Medulla oblongata (tissue), 1 donor: ENCODE measurements around the gene IL9.

Experiments used
- DNase-seq: peaks from one replicate; pipeline ENCODE4 v3.0.0-alpha.2; 2015; ENCODE audit errors: extremely low spot score

IL9 gene

GRCh38 chr5:135895474-135896006 lies at the start of gene IL9:
TSS of gene IL9 (minus strand) at chr5:135895841. CDS start at chr5:135895816, 25 bp downstream.
- DNase-seq = no peak

- DNase-seq = peak; percentile 89
Measured at GRCh38 chr5:135944967-135945560, 49.4 kb upstream of the IL9 start.

GRCh38 chr5:135944564-135944963 lies 48.9 kb upstream of the IL9 start:
- no peak for DNase-seq

GRCh38 chr5:135942202-135942771 lies 46.6 kb upstream of the IL9 start:
- DNase-seq = no peak

- no peak for DNase-seq
Measured at GRCh38 chr5:135941711-135942110, 46.1 kb upstream of the IL9 start.

GRCh38 chr5:135937245-135937911 lies 41.7 kb upstream of the IL9 start:
- no peak for DNase-seq

GRCh38 chr5:135934939-135935338 lies 39.3 kb upstream of the IL9 start:
- DNase-seq = no peak

GRCh38 chr5:135930949-135931295 lies 35.3 kb upstream of the IL9 start:
- DNase-seq = no peak

GRCh38 chr5:135930029-135930948 lies 34.6 kb upstream of the IL9 start:
- DNase-seq = no peak

- no peak for DNase-seq
Measured at GRCh38 chr5:135921388-135921787, 25.7 kb upstream of the IL9 start.

- no peak for DNase-seq
Measured at GRCh38 chr5:135920199-135920598, 24.6 kb upstream of the IL9 start.

GRCh38 chr5:135916638-135917263 lies 21.1 kb upstream of the IL9 start:
- no peak for DNase-seq

- DNase-seq = no peak
Measured at GRCh38 chr5:135915466-135916001, 19.9 kb upstream of the IL9 start.

GRCh38 chr5:135913713-135914626 lies 18.3 kb upstream of the IL9 start:
- DNase-seq = no peak

- DNase-seq = no peak
Measured at GRCh38 chr5:135905144-135905543, 9.5 kb upstream of the IL9 start.

- no peak for DNase-seq
Measured at GRCh38 chr5:135901633-135902032, 6.0 kb upstream of the IL9 start.

GRCh38 chr5:135900276-135900675 lies 4.6 kb upstream of the IL9 start:
- no peak for DNase-seq

GRCh38 chr5:135898651-135899050 lies 3.0 kb upstream of the IL9 start:
- no peak for DNase-seq

GRCh38 chr5:135894789-135895188 lies 852 bp downstream of the IL9 start:
- no peak for DNase-seq

- no peak for DNase-seq
Measured at GRCh38 chr5:135894276-135894675, 1.4 kb downstream of the IL9 start.
